Measurements from ENCODE around the gene NKAIN2. TPM values are rescaled to one million over a fixed set of nuclear protein-coding genes. Genes with fewer than 3 reads are reported as not detected.

The NKAIN2 gene
- total and polyA plus RNA-seq, 9 of the 15 experiments (the other 6 are each of a cell fraction or from before 2014, with no cell fraction given): not detected

GRCh38 chr6:124783344-124783743, 979.7 kb downstream of the NKAIN2 start:
- H3K79me2 ChIP-seq (ENCODE audit: control insufficient read depth, insufficient read depth, low read length): no peaks in the 10 kb centered on the region
- H3K4me1 ChIP-seq (replicated peaks in 1 of 2; ENCODE audit: control insufficient read depth in 2 of 2, insufficient read depth in 2 of 2, low read length in 2 of 2): no peaks in the 10 kb centered on the region
- FAIRE-seq: no peak
- TF ChIP-seq ZBTB9 (CRISPR knock-in tag; IDR thresholded peaks at IDR 0.05) (no peak), ZNF212 (CRISPR knock-in tag; IDR thresholded peaks at IDR 0.05) (no peak), ZSCAN29 (IDR thresholded peaks at IDR 0.05) (no peak), CTCF (IDR thresholded peaks at IDR 0.05 in 2 of 3, conservative IDR thresholded peaks at IDR 0.05 in 1 of 3; ENCODE audit: insufficient read depth in 2 of 3, low read depth in 1 of 3, low read length in 3 of 3) (no peak), CGGBP1 (CRISPR knock-in tag; IDR thresholded peaks at IDR 0.05) (no peak), TCF7L2 (IDR thresholded peaks at IDR 0.05; ENCODE audit: low read depth, low read length) (no peak), SRSF9 (IDR thresholded peaks at IDR 0.05; ENCODE audit: borderline replicate concordance, low read depth, low read length) (no peak), E2F6 (IDR thresholded peaks at IDR 0.05; ENCODE audit: borderline replicate concordance in 1 of 2, extremely low read depth in 1 of 2, insufficient read depth in 1 of 2, insufficient read length in 1 of 2, low read depth in 1 of 2, low read length in 1 of 2, poor library complexity in 1 of 2, severe bottlenecking in 1 of 2) (no peak)
- no peak overlapping the region for H3K4me3 ChIP-seq
- 6% methylated on average over 1 of the region's 1 CpG for WGBS (ENCODE audit: insufficient coverage, low coverage, missing lambda C conversion rate)
- no peaks in the 10 kb centered on the region for H3K36me3 ChIP-seq (ENCODE audit: control insufficient read depth, insufficient read depth, low read length)
- H3K27ac ChIP-seq (ENCODE audit: extremely low read depth, low read depth, low read length): no peak overlapping the region
- BruUV-seq (replicated peaks): no TSS peak
- no peak overlapping the region for H3K4me2 ChIP-seq (ENCODE audit: insufficient read depth, low read length)
- H3K9me3 ChIP-seq (replicated peaks; ENCODE audit: control insufficient read depth, insufficient read depth, low read depth, low read length): no peaks in the 10 kb centered on the region
- CTCF ChIA-PET (ENCODE audit: low intra/inter-chr PET ratio): no interaction called here
- in situ Hi-C loops (cut with MboI) (no loop called here), intact Hi-C loops (cut with micrococcal nuclease) (no loop called here)
- no peak overlapping the region for H2AFZ ChIP-seq (ENCODE audit: low read depth, low read length)
- DNase-seq (ENCODE audit: extremely low read depth in 1 of 4, low spot score in 3 of 4): no peak
- H4K20me1 ChIP-seq (replicated peaks; ENCODE audit: control insufficient read depth, insufficient read depth, low read length): no peaks in the 10 kb centered on the region
- POLR2A ChIA-PET: no interaction called here
- ATAC-seq: no peak
- H3K27me3 ChIP-seq (ENCODE audit: control insufficient read depth in 2 of 2, insufficient read depth in 2 of 2, low read length in 2 of 2): no peaks in the 10 kb centered on the region
- H3K9me1 ChIP-seq (ENCODE audit: control insufficient read depth, insufficient read depth, low read length): no peaks in the 10 kb centered on the region
- no peak overlapping the region for H3K9ac ChIP-seq (ENCODE audit: insufficient read depth in 1 of 2, low read depth in 2 of 2, low read length in 2 of 2)
